ENCODE results near the gene PACSIN1. TPM values are rescaled to one million over a fixed set of nuclear protein-coding genes. Genes with fewer than 3 reads are reported as not detected.
A peak's percentile ranks its signal among the peaks of the same experiment; 100 is the strongest.

PACSIN1 gene
- polyA plus RNA-seq, 3 donors from 2014 or later, result 2.9 to 10.3 (median 3.3) TPM

DNA sequence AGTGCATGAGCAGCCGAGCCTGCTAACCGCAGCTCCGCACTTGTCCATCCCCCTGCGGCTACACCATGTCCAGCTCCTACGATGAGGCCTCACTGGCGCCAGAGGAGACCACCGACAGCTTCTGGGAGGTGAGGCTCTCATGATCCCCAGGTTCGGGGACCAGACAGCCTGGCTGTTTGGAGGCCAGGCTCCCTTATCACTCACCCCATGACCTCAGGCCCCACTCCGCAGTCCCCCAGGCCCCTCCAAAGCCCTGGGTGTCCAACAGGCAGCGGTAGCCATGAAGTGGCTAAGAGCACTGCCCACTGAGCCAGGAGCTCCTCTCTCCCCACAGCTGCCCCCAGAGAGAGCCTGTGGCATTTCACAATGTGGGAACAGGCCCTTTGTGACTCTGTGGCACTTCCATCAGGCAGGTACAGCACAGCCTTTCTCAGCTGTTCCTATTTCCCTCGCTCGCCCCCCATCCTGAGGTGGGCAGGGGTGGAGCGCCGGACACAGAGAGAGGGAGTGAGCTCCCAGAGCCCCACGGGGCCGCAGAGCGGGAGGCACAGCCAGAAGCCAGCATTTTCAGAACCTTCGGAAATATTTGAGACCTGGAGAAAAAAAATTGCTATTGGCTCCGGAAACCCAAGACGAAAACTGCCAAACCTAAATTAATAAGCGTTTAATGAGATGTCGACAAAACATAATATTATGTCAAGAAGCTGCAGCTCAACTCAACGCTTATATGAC is 60.5 kb downstream of the PACSIN1 start:
- DNase-seq, result no peak
- peak overlapping the region in 1 of 6 donors; percentile 53 for H3K27ac Mint-ChIP-seq
- peaks cover 17 to 38% of the 10 kb centered on the region in 2 donors for H3K4me1 Mint-ChIP-seq
- H3K27me3 Mint-ChIP-seq (ENCODE audit: low read depth in 3 of 3), result peaks cover 0 to 2% (median 2%) of the 10 kb centered on the region in 3 donors
- peak overlapping the region in 3 of 5 donors; percentile 48 to 61 (median 50) for H3K4me3 Mint-ChIP-seq
- no peaks in the 10 kb centered on the region for H3K36me3 Mint-ChIP-seq
- no peaks in the 10 kb centered on the region for H3K9me3 Mint-ChIP-seq

DNA sequence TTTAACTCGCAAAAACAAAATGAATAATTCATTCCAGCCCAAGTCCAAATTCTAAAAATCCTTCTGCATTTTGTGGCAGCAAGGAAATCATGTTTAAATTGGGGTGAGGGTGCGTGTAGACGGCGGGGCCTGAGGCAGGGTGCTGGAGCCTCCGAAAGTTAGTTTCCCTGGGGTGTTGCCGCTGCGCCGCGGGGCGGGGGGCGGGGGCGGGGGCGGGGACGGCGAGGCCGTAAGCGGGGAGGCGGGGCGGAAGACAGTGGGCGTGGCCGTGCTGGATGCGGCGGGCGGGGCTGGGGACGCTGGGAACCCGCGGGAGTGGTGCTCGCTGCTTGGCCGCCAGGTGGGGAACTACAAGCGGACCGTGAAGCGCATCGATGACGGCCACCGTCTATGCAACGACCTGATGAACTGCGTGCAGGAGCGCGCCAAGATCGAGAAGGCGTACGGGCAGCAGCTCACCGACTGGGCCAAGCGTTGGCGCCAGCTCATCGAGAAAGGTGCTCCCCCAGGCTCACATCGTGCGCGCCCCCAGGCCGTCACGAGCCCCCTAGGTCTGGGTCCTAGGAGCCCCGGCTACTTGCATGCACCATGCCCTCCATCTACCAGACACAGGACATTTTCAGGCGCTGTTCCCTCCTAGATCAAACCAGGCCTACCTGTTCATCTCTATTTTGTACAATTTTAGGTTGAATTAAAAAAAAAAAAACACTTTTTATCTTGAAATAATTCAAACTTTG is 61.3 kb downstream of the PACSIN1 start:
- peak overlapping the region; percentile 48 to 71 (median 61) for H3K4me3 Mint-ChIP-seq
- DNase-seq, result peak; percentile 90 to 94 (median 93)
- peaks cover 17 to 36% of the 10 kb centered on the region in 2 donors for H3K4me1 Mint-ChIP-seq
- no peaks in the 10 kb centered on the region for H3K9me3 Mint-ChIP-seq
- H3K36me3 Mint-ChIP-seq, result no peaks in the 10 kb centered on the region
- H3K27ac Mint-ChIP-seq, result peak overlapping the region in 5 of 6 donors; percentile 1 to 72 (median 53)
- H3K27me3 Mint-ChIP-seq (ENCODE audit: low read depth in 3 of 3), result peaks cover 0 to 2% (median 2%) of the 10 kb centered on the region in 3 donors

DNA sequence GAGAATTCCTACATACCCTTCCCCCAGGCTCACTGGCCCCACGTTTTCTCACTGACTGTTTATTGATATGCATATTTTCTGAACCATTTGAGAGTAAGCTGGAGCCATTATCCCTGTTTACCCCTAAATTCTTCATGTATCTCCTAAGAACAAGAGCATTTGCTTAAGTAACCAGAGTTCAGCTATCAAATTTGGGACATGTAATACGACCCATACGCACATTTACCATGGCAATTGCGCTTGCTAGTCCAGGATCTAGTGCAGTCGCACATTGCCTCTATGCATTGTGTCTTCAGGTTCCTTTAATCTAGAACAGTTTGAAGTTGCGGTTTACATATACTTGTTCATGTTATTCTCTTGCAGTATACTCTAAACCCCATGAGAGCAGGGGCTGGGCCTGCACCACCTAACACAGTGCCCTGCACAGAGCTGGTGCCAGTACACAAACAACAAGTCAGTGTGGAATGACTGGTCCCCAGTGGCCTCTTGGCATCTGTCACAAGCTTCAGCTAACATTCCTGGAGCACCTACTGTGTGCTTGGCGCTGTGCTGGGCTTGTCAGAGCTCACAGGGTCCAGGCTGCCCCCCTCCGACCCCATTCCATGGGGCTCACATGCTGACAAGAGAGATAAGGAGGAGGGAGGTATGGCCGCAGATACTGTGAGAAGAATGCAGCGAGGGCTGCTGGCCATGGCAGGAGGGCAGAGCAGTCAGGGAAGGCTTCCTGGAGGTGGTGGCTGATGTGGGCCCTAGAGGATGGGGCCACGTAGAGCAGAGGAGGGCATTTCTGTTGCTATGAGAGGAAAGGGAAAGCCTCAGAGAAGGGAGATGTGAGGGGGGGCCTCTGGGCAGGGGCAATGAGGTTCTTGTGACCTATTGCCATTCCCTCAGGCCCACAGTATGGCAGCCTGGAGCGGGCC is 62.1 kb downstream of the PACSIN1 start:
- H3K4me3 Mint-ChIP-seq, result peak overlapping the region in 3 of 5 donors; percentile 50 to 61 (median 55)
- DNase-seq, result no peak
- peak overlapping the region in 4 of 6 donors; percentile 35 to 67 (median 53) for H3K27ac Mint-ChIP-seq
- peaks cover 15 to 29% of the 10 kb centered on the region in 2 donors for H3K4me1 Mint-ChIP-seq
- no peaks in the 10 kb centered on the region for H3K36me3 Mint-ChIP-seq
- H3K27me3 Mint-ChIP-seq (ENCODE audit: low read depth in 3 of 3), result peaks cover 0 to 2% (median 2%) of the 10 kb centered on the region in 3 donors
- H3K9me3 Mint-ChIP-seq, result no peaks in the 10 kb centered on the region

DNA sequence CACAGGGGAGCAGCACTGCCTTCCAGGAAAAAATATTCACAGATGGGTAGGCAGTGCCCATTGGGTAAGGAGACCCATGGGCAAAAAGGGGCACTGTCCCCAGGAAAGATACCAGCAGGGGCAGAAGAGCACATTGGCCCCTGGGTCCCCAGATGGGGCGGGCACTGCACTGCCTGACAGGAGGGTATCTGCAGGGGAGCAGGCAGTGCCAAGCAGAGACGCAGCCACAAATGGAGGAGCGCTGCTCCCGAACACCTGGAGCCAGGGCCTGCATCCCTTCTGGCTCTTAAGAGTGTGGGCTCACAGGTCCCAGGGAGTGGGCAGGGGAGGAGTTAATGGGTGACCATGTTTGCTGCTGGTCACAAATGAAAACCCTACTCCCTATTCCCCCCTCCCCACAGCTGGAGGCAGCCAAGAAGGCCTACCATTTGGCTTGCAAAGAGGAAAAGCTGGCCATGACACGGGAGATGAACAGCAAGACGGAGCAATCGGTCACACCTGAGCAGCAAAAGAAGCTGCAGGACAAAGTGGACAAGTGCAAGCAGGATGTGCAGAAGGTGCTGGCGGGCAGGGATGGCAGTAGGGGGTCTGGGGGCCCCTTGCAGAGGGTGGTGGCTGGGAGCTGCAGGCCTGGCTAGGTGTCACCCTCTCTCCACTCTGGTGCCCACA is 63.3 kb downstream of the PACSIN1 start:
- no peaks in the 10 kb centered on the region for H3K36me3 Mint-ChIP-seq

DNA sequence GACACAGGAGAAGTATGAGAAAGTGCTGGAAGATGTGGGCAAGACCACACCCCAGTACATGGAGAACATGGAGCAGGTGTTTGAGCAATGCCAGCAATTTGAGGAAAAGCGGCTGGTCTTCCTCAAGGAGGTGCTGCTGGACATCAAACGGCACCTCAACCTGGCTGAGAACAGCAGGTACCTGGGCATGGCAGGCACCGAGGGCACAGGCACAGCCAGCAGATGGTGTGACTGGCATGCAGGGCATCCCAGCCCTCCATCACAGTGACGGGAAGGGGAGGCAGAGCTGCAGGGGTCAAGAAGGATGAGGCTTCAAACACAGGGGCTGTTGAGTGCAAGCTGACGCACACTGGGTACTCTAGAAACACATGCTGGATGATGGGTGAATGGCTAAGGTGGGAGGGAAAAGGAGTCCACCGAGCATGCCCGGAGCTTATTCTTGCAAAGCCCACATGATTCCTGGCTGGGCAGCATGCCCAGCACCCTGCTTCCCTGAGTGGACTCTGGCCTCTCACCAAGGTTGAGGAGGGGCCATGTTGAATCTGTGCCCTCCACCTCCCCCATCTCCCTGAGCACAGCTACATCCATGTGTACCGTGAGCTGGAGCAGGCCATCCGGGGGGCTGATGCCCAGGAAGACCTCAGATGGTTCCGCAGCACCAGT is 63.9 kb downstream of the PACSIN1 start:
- H3K4me1 Mint-ChIP-seq, result peaks cover 7 to 12% of the 10 kb centered on the region in 2 donors

More for the DNA sequence above, 63.3 kb downstream of the PACSIN1 start:
- H3K27me3 Mint-ChIP-seq (ENCODE audit: low read depth in 3 of 3), result peaks cover 0 to 2% (median 0%) of the 10 kb centered on the region in 3 donors
- peaks cover 7 to 18% of the 10 kb centered on the region in 2 donors for H3K4me1 Mint-ChIP-seq
- no peak overlapping the region for H3K4me3 Mint-ChIP-seq
- DNase-seq, result no peak
- H3K27ac Mint-ChIP-seq, result peak overlapping the region in 1 of 6 donors; percentile 34
- H3K9me3 Mint-ChIP-seq, result no peaks in the 10 kb centered on the region

DNA sequence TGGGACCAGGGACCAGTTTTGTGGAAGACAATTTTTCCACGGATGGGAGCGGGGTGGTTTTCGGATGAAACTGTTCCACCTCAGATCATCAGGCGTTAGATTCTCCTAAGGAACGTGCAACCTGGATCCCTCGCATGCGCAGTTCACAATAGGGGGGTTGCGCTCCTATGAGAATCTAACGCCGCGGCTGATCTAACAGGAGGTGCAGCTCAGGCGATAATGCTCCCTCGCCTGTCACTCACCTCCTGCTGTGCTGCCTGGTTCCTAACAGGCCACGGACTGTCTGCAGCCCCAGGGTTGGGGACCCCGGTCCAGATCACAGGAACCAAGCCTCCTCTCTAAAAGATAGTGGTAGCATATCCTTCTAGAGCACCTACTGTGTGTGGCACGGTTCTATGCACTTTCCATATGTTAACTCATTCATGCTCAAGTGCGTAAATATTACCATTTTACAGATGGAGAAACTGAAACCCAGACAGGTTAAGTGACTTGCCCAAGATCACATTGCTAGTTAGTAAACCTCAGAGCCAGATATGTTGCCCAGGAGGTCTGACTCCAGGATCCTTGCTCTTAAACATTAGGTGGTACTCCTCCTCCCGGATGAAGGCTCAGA is 65.0 kb downstream of the PACSIN1 start:
- H3K27me3 Mint-ChIP-seq (ENCODE audit: low read depth in 3 of 3), result peaks cover 0 to 2% (median 0%) of the 10 kb centered on the region in 3 donors
- no peaks in the 10 kb centered on the region for H3K9me3 Mint-ChIP-seq
- peak overlapping the region in 1 of 6 donors; percentile 35 for H3K27ac Mint-ChIP-seq
- H3K36me3 Mint-ChIP-seq, result no peaks in the 10 kb centered on the region
- no peak for DNase-seq
- H3K4me1 Mint-ChIP-seq, result peaks cover 7 to 9% of the 10 kb centered on the region in 2 donors
- H3K4me3 Mint-ChIP-seq, result peak overlapping the region in 1 of 5 donors; percentile 64

More for the DNA sequence above, 63.9 kb downstream of the PACSIN1 start:
- H3K36me3 Mint-ChIP-seq, result no peaks in the 10 kb centered on the region
- no peaks in the 10 kb centered on the region for H3K9me3 Mint-ChIP-seq
- H3K27me3 Mint-ChIP-seq (ENCODE audit: low read depth in 3 of 3), result peaks cover 0 to 2% (median 0%) of the 10 kb centered on the region in 3 donors
- no peak for DNase-seq
- H3K27ac Mint-ChIP-seq, result no peak overlapping the region
- no peak overlapping the region for H3K4me3 Mint-ChIP-seq

DNA sequence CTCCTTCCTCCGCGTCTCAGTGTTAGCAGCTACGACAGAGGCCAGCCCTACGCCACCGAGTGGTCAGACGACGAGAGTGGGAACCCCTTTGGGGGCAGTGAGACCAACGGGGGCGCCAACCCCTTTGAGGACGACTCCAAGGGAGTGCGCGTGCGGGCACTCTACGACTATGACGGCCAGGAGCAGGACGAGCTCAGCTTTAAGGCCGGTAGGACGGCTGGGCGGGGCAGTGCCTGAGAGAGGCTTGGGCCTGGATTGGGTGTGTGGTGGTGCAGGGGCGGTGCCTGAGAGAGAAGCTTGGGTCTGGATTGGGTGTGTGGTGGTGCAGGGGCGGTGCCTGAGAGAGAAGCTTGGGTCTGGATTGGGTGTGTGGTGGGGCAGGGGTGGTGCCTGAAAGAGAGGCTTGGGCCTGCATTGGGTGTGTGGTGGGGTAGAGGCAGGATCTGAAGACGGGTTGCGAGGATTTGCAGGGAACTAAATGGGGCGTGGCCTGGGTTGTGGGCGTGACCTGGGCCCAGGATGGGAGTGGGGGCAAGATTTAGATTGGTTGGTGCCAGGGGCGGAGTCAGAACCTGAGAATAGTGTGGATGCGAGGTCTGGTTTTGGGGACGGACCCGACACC is 65.8 kb downstream of the PACSIN1 start:
- DNase-seq, result peak; percentile 30 to 65 (median 32)
- H3K4me3 Mint-ChIP-seq, result peak overlapping the region in 1 of 5 donors; percentile 64

DNA sequence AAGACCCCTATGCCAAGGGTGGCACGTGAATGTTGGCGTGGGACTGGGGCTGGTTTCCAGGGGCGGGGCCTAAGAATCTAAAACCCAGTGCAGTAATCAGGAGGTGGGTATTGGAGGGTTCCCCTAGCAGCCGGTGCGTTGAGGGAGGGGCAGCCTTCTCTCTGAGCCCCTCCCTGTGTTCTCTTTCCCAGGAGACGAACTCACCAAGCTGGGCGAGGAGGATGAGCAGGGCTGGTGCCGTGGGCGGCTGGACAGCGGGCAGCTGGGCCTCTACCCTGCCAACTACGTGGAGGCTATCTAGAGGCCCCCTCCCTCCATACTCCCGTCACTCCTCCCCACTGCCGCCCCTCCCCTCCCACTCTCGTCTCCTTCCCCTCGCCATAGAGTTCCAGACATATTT is 66.4 kb downstream of the PACSIN1 start:
- H3K4me3 Mint-ChIP-seq, result peak overlapping the region in 1 of 5 donors; percentile 64
- no peaks in the 10 kb centered on the region for H3K36me3 Mint-ChIP-seq
- H3K9me3 Mint-ChIP-seq, result no peaks in the 10 kb centered on the region
- no peak overlapping the region for H3K27ac Mint-ChIP-seq
- peaks cover 5 to 7% of the 10 kb centered on the region in 2 donors for H3K4me1 Mint-ChIP-seq
- peaks cover 0 to 2% (median 0%) of the 10 kb centered on the region in 3 donors for H3K27me3 Mint-ChIP-seq (ENCODE audit: low read depth in 3 of 3)
- DNase-seq, result no peak

More for the DNA sequence above, 65.8 kb downstream of the PACSIN1 start:
- H3K9me3 Mint-ChIP-seq, result no peaks in the 10 kb centered on the region
- H3K27ac Mint-ChIP-seq, result peak overlapping the region in 1 of 6 donors; percentile 35
- peaks cover 7 to 9% of the 10 kb centered on the region in 2 donors for H3K4me1 Mint-ChIP-seq
- H3K36me3 Mint-ChIP-seq, result no peaks in the 10 kb centered on the region
- H3K27me3 Mint-ChIP-seq (ENCODE audit: low read depth in 3 of 3), result peaks cover 0 to 2% (median 0%) of the 10 kb centered on the region in 3 donors

DNA sequence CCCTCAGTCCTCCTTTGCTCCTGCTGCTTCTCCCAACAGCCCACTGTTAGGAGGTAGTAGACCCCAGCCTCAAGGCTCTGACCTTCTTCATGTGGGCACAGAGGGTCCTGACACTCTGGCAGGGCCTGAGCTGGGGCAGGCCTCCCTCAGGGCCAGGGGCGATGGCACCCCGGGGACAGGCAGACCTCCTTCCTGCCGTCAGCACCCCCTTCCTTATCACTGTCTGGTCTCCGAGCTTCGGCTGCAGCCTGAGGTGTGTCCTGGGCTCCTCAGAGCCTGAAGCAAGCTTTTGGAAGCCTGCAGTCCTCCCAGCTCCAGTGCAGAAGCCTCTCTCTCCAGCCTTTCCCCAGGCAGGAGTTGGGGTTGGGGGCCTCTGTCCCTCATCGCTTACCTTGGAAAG is 68.3 kb downstream of the PACSIN1 start:
- no peaks in the 10 kb centered on the region for H3K36me3 Mint-ChIP-seq
- no peak overlapping the region for H3K4me3 Mint-ChIP-seq
- no peaks in the 10 kb centered on the region for H3K9me3 Mint-ChIP-seq
- H3K4me1 Mint-ChIP-seq, result no peaks in the 10 kb centered on the region
- no peak for DNase-seq
- no peaks in the 10 kb centered on the region for H3K27me3 Mint-ChIP-seq (ENCODE audit: low read depth in 3 of 3)
- no peak overlapping the region for H3K27ac Mint-ChIP-seq

DNA sequence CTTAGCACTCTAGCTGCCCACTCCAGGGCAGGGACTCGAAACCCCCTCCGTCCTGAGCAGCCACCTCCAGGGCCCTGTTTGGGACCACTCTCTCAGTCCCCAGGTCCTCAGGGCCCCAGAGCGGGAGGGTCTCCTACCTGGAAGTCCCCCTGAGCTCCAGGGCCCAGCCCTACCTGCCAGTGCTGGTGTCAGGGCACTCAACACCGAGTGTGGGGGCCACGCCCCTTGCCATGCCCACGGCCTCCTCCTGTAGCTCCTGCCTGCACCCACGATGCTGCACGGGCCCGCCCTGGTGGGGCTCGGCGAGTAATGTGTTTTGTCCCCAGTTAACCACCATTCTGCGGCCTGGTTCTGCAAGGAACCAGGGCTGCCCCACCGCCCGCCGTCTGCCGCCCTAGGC is 68.8 kb downstream of the PACSIN1 start:
- DNase-seq, result no peak
- Mint-ChIP-seq H3K36me3 (no peaks in the 10 kb centered on the region), H3K4me3 (no peak overlapping the region), H3K27ac (no peak overlapping the region), H3K4me1 (no peaks in the 10 kb centered on the region), H3K9me3 (no peaks in the 10 kb centered on the region), H3K27me3 (ENCODE audit: low read depth in 3 of 3) (no peaks in the 10 kb centered on the region)

DNA sequence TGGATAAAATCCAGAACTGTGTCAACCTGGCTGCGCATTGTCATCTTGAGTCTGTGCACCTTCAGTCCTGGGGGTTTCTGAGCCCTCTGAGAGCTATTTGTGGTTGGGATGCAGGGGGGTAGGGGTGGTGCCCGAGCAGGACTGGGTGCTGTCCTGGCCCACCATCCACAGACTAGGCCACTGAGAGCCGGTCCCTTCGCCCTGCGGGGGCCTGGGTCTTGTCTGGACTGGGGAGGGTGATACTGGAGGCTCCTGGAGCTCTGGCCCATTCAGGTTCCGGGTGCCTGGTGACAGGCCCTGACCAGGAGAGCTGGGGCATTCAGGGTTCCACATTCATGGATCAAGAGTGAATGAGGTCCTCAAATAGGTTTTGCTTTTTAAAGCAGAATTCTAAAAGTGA is 69.3 kb downstream of the PACSIN1 start:
- H3K27me3 Mint-ChIP-seq (ENCODE audit: low read depth in 3 of 3), result no peaks in the 10 kb centered on the region
- DNase-seq, result no peak
- no peak overlapping the region for H3K4me3 Mint-ChIP-seq
- H3K36me3 Mint-ChIP-seq, result no peaks in the 10 kb centered on the region
- H3K27ac Mint-ChIP-seq, result no peak overlapping the region
- no peaks in the 10 kb centered on the region for H3K4me1 Mint-ChIP-seq
- H3K9me3 Mint-ChIP-seq, result no peaks in the 10 kb centered on the region

DNA sequence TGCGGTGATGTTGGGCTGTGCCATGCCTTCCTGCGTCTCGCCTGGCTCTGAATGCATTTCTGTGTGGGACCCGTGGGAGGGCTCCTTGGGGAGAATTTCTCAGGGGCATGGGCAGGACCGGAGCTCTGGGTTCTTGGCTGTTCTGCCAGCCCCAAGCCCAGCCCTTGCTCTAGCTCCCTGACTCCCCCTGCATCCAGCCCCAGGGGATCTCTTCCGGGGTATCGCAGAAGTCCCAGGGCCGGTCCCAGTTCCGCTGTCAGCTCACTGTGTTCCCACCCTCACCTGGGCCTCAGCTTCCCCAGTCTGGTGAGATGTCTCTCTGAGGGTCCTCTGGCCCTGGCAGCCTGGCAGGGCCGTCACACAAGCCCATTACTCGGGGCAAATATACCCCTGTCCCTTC is 69.8 kb downstream of the PACSIN1 start:
- Mint-ChIP-seq H3K9me3 (no peaks in the 10 kb centered on the region), H3K27ac (no peak overlapping the region), H3K4me1 (no peaks in the 10 kb centered on the region), H3K36me3 (no peaks in the 10 kb centered on the region), H3K4me3 (no peak overlapping the region), H3K27me3 (ENCODE audit: low read depth in 3 of 3) (no peaks in the 10 kb centered on the region)
- no peak for DNase-seq
